Thoracic aorta (tissue), 2 donors: ENCODE measurements around the gene CBFB. TPM values are rescaled to one million over a fixed set of nuclear protein-coding genes. Genes with fewer than 3 reads are reported as not detected.

Source experiments
- ATAC-seq: fragments of 150-250 bp; one replicate; pipeline ENCODE4 v1.8.0; 2017; ENCODE audit warnings: low read depth; ENCODE audit not compliant: insufficient number of reproducible peaks, low FRiP score
- DNase-seq: peaks from one replicate; pipeline ENCODE4 v3.0.0-alpha.2; 2020; ENCODE audit warnings: low spot score
- H3K27ac ChIP-seq, 2 donors: fragments of 200-600 bp; sonication (generic); 1 replicate in 1 of 2; 2 replicates in 1 of 2; pipeline ENCODE4 v1.5.1; 2016; ENCODE audit warnings: mild to moderate bottlenecking in 2 of 2, moderate library complexity in 2 of 2
- H3K27me3 ChIP-seq: fragments of 200-600 bp; sonication (generic); replicated peaks from 2 replicates; pipeline ENCODE4 v1.6.0; 2016; ENCODE audit warnings: mild to moderate bottlenecking; ENCODE audit not compliant: insufficient read depth
- H3K36me3 ChIP-seq: fragments of 200-600 bp; sonication (generic); one replicate; pipeline ENCODE4 v1.5.1; 2016
- H3K4me1 ChIP-seq, 2 donors: fragments of 200-600 bp; sonication (generic); 1 replicate in 1 of 2; 2 replicates in 1 of 2; pipeline versions ENCODE4 v1.5.1 to v1.6.0; 2016; ENCODE audit warnings: low read depth in 2 of 2, mild to moderate bottlenecking in 1 of 2; ENCODE audit not compliant: control insufficient read depth in 1 of 2
- H3K4me3 ChIP-seq: fragments of 200-600 bp; sonication (generic); 2 replicates; pipeline ENCODE4 v1.5.1; 2016; ENCODE audit warnings: mild to moderate bottlenecking
- H3K9me3 ChIP-seq: fragments of 200-600 bp; sonication (generic); 2 replicates; pipeline ENCODE4 v1.5.1; 2016
- total RNA-seq, 2 donors: library from RNA; depleted of rRNA; stranded (reverse); fragments of >200 nt; gene quantifications; one replicate each; pipeline versions ENCODE4 v1.1.0 to v1.2.3, GENCODE V29; 2016
- TF ChIP-seq, protein P1 (sequence below): fragments of 200-600 bp; sonication (generic); IDR thresholded peaks from one replicate; pipeline ENCODE4 v1.5.1; 2019; ENCODE audit warnings: antibody characterized with exemption

Gene CBFB
- total RNA-seq, 2 donors from 2014 or later = 28.3 to 79.7 TPM

DNA sequence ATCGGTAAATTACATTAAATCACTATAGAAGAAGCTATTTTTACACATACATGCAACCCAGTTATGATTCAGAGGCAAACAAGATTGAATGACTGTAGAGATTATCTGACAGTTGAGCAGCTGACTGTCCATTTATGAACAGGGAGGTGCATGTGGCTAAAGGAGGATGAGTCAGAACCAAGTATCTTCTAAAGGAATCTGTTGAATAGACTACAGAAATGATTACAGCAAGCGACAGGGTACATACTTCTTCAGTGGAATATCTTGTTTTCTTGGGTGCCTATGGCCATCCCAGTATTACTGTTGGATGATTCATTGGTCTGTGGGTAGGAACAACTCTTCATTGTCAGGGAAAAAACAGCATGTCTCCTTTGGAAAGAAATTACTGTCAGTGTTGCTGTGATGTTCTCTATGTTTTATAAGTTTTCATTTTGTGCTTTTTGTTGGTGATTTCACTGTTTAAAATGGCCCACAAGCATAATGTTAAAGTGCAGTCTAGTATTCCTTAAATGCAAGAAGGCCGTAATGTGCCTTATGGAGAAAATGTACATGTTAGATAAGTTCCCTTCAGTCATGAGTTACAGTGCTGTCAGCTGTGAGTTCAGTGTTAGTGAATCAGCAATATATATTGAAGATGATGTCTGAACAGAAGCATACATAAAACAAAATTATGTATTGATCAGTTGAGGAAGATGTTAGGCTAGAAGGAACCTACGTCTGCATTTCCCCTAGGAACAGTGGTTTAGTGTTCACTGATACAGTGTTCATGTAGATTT is 27.0 kb downstream of the CBFB start:
- ATAC-seq (no peak), DNase-seq (no peak)
- Histone ChIP-seq H3K9me3 (no peaks in the 10 kb centered on the region), H3K27ac (no peak overlapping the region), H3K36me3 (no peaks in the 10 kb centered on the region), H3K4me1 (no peaks in the 10 kb centered on the region), H3K27me3 (no peaks in the 10 kb centered on the region), H3K4me3 (no peak overlapping the region)
- TF ChIP-seq, protein P1, sequence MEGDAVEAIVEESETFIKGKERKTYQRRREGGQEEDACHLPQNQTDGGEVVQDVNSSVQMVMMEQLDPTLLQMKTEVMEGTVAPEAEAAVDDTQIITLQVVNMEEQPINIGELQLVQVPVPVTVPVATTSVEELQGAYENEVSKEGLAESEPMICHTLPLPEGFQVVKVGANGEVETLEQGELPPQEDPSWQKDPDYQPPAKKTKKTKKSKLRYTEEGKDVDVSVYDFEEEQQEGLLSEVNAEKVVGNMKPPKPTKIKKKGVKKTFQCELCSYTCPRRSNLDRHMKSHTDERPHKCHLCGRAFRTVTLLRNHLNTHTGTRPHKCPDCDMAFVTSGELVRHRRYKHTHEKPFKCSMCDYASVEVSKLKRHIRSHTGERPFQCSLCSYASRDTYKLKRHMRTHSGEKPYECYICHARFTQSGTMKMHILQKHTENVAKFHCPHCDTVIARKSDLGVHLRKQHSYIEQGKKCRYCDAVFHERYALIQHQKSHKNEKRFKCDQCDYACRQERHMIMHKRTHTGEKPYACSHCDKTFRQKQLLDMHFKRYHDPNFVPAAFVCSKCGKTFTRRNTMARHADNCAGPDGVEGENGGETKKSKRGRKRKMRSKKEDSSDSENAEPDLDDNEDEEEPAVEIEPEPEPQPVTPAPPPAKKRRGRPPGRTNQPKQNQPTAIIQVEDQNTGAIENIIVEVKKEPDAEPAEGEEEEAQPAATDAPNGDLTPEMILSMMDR = no peak

DNA sequence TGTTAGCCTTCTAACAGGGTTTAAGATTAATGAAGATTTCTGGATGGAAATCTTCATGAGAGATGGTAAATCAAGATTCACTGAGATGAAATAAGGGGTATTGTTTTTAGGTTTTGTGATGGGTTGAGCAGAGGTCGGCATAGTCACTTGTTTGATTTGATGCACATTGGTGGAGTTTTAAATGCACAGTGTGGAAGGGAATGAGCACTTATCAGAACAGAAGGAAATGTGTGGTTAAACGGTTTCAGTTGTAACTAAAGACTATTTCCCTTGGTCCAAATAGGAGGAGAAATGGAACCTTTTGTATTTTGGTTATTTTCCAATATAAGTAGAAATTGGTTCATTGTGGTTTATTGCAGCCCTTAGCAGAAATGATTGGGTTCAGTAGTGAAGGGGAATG is 34.1 kb downstream of the CBFB start:
- TF ChIP-seq, protein P1 = no peak
- Histone ChIP-seq H3K27ac (no peak overlapping the region), H3K4me1 (no peaks in the 10 kb centered on the region), H3K4me3 (no peak overlapping the region), H3K27me3 (no peaks in the 10 kb centered on the region), H3K36me3 (peaks cover 12% of the 10 kb centered on the region), H3K9me3 (no peaks in the 10 kb centered on the region)
- ATAC-seq (no peak), DNase-seq (no peak)

DNA sequence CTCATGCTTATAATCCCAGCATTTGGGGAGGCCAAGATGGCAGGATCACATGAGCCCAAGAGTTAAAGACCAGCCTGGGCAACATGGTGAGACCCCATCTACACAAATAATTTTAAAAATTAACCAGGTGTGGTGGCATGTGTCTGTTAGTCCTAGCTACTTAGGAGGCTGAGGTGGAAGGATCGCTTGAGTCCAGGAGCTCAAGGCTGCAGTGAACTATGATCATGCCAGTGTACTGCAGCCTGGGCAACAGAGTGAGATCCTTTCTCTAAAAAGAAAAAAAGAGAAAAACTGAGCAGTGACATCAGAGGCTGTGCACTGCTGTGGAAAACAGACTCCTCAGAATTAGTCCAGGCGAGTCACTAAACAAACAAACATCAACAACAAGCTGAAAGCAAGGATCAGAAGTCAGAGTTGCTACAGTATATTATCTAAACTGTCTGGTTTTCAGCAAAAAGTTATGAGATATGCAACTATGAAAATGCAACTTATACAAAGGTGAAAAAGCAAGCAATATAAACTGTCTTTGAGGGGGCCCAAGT is 39.3 kb downstream of the CBFB start:
- H3K27ac ChIP-seq = no peak overlapping the region
- peaks cover 23% of the 10 kb centered on the region for H3K36me3 ChIP-seq
- H3K4me3 ChIP-seq = no peak overlapping the region
- no peaks in the 10 kb centered on the region for H3K9me3 ChIP-seq
- no peak for DNase-seq
- H3K4me1 ChIP-seq = no peaks in the 10 kb centered on the region
- ATAC-seq = no peak
- no peaks in the 10 kb centered on the region for H3K27me3 ChIP-seq
- TF ChIP-seq, protein P1 = no peak

DNA sequence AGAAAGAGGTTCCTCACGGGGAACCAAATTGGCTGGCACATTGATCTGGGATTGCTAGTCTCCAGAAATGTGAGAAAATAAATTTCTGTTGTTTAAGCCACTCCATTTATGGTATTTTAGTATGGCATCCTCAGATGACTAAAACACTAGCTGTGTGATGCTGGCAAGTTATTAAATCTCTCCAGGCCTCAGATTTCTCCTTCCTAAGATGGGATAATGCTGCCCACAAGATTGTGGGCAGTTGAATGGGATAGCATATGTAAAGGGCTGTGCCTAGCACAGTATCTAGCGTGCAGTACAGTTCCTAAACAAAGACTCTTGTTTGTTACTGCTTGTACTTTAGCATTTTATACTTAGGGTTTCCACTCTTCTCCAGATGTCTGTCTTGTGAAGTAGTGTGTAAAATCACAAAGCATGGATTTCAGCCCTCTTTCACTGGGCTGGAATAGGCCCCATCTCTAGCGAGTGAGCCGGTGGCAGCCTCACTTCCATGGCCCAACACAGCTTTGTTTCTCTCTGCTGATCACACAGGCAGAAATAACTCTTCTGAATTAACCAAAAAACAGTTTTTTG is 42.6 kb downstream of the CBFB start:
- TF ChIP-seq, protein P1 = no peak
- Histone ChIP-seq H3K27me3 (no peaks in the 10 kb centered on the region), H3K9me3 (no peaks in the 10 kb centered on the region), H3K4me1 (no peaks in the 10 kb centered on the region), H3K36me3 (peaks cover 35% of the 10 kb centered on the region), H3K27ac (no peak overlapping the region), H3K4me3 (no peak overlapping the region)
- no peak for DNase-seq
- ATAC-seq = no peak

DNA sequence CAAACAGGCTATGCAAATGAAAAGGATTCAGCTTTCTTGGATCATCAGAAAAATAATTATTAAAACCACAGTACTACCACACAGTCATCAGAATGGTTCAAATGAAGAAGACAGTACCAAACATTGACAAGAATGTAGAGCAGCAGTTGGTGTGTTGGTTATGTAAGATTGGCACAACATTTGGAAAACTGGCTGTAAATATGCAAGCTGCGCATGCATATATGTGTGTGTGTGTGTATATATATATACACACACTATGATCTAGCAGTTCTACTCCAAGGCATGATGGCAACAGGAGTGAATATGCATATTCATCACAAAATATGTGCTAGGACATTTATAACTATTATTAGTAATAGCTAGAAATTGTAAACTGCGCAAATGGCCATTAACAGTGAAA is 46.4 kb downstream of the CBFB start:
- Histone ChIP-seq H3K27ac (no peak overlapping the region), H3K9me3 (no peaks in the 10 kb centered on the region), H3K4me3 (no peak overlapping the region), H3K27me3 (no peaks in the 10 kb centered on the region), H3K36me3 (peaks cover 13% of the 10 kb centered on the region), H3K4me1 (no peaks in the 10 kb centered on the region)
- ATAC-seq = no peak
- TF ChIP-seq, protein P1 = no peak
- no peak for DNase-seq
